GM12864 (cell line): ENCODE measurements around the gene SEZ6L.

ENCODE experiments used
- DNase-seq: peaks from one replicate; pipeline ENCODE4 v3.0.0-alpha.2; 2011; ENCODE audit warnings: low read depth
- H3K4me3 ChIP-seq: 2 replicates; pipeline ENCODE4 v1.5.1; 2011; ENCODE audit warnings: mild to moderate bottlenecking, low read depth, low read length, control low read depth
- TF ChIP-seq, protein P1 (sequence below): IDR thresholded peaks from 2 replicates; pipeline ENCODE4 v1.5.1; 2011; ENCODE audit warnings: low read depth, mild to moderate bottlenecking, moderate library complexity, low read length, control low read depth, inconsistent platforms; ENCODE audit errors: missing control alignments

The SEZ6L gene

DNA sequence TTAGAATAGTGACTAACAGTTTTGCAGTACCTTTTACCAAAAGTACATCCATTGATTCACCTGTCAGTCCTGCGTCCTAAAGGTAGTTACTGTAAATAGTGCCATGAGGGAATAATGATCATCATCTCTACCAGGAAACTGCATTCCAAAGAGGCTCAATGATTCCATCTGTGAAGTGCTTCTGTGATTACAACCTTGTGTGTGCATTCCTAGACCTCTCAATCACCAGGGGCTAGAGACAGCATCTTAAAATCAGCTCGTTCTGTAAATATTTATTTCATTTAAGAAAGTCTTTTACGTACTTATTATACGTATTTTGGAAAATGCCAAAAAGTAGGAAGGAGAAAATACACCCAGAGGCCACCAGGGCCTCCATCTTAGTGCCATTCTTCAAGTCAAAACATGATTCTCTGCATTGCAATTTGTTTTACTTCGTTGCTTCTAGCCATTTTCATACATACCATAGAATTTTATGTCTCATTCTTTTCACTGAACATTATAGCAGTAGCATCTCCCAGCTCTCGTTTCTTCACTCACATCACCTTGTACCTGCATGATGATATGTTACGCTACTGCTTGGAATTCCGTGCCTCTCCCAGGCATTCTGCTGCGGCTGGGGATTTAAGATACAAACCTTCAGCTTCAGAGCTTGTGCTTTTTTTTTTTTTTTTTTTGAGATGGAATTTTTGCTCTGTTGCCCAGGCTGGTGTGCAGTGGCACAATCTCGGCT lies 117.0 kb downstream of the SEZ6L start:
- DNase-seq = no peak
- TF ChIP-seq, protein P1, sequence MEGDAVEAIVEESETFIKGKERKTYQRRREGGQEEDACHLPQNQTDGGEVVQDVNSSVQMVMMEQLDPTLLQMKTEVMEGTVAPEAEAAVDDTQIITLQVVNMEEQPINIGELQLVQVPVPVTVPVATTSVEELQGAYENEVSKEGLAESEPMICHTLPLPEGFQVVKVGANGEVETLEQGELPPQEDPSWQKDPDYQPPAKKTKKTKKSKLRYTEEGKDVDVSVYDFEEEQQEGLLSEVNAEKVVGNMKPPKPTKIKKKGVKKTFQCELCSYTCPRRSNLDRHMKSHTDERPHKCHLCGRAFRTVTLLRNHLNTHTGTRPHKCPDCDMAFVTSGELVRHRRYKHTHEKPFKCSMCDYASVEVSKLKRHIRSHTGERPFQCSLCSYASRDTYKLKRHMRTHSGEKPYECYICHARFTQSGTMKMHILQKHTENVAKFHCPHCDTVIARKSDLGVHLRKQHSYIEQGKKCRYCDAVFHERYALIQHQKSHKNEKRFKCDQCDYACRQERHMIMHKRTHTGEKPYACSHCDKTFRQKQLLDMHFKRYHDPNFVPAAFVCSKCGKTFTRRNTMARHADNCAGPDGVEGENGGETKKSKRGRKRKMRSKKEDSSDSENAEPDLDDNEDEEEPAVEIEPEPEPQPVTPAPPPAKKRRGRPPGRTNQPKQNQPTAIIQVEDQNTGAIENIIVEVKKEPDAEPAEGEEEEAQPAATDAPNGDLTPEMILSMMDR = no peak

DNA sequence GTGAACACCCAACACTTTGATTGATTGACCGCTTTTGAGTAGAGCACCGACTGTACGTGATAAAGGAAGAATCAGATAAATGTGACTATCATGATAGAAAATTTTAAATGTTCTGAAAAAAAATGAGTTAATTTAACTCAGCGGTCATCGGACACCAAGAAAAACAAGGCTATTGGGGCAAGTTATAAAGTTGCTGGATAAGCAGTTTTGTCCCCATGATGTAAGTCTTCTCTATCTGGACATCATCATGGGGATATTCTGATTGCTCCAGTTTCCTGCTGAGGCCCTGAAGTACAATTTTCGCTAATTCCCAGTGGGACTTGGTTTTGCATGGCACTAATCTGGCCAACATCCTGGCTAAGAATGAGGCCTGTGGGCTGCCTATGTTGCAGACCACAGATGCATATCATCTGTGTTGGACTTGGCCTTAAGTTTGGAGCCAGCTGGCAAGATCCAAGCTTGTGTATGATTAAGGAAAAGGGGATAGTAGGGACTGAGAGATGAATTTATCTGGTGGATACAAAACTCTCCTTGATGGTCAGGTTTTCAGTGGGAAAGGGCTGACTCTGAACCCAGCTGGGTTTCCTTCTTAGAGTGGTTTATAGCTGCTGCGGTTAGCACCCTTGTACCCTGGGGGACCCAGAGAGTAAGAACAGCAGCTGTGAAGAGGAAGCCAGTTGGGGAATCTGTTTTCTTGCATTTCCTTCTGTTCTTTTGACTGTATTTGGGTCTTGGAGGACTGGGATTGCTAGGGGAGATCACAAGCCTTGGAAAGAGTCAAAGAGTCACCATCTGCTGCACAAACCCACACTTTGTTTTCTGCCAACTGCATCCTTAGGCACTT lies 118.3 kb downstream of the SEZ6L start:
- H3K4me3 ChIP-seq = no peak overlapping the region
- DNase-seq = no peak
- TF ChIP-seq, protein P1 = no peak

More for the DNA sequence above, 117.0 kb downstream of the SEZ6L start:
- H3K4me3 ChIP-seq = no peak overlapping the region

DNA sequence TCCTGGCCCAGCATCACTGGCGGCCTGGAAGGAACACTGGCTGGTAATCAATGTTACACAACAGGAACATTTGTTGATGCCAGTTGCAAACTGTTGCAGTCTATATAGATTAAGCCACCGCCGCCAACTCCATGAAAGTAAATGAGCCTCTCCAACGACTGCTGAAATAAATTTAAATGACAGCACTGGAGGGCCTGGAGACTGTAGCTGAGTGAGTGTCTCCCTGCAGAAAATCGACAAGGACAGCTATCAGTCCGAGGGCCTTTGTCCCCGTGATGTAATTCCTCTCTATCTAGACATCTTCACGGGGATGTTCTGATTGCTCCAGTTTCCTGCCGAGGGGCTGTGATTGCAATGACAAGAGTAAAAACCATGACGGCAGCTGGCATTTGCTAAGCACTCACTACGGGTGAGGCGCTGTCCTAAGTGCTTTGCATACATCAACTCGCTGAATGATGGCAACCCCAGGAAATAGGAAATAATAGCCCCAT lies 120.4 kb downstream of the SEZ6L start:
- DNase-seq = no peak
- TF ChIP-seq, protein P1 = no peak
- no peak overlapping the region for H3K4me3 ChIP-seq

DNA sequence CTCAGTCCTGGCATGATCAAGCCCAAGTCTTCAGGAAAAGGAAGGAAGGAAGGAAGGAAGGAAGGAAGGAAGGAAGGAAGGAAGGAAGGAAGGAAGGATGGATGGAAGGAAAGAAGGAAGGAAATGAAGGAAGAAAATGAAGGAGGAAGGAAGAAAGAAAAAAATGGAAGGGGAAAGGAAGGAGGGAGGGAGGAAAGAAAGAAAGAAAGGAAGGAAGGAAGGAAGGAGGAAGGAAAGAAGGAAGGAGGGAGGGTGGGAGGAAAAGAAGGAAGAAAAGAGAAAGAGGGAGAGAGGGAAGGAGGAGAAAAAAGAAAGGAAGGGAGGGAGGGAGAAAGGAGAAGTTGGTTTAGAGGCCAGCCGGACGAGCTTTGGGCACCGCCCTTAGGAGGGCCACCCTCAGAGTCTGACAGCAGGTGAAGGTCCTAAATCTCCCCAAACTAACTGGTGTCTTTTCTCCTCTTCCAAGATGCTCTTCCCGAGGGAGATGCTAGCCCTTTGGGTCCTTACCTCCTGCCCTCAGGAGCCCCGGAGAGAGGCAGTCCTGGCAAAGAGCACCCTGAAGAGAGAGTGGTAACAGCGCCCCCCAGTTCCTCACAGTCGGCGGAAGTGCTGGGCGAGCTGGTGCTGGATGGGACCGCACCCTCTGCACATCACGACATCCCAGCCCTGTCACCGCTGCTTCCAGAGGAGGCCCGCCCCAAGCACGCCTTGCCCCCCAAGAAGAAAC lies 122.8 kb downstream of the SEZ6L start:
- no peak for DNase-seq
- TF ChIP-seq, protein P1 = no peak
- H3K4me3 ChIP-seq = no peak overlapping the region

DNA sequence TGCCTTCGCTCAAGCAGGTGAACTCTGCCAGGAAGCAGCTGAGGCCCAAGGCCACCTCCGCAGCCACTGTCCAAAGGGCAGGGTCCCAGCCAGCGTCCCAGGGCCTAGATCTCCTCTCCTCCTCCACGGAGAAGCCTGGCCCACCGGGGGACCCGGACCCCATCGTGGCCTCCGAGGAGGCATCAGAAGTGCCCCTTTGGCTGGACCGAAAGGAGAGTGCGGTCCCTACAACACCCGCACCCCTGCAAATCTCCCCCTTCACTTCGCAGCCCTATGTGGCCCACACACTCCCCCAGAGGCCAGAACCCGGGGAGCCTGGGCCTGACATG lies 123.4 kb downstream of the SEZ6L start:
- TF ChIP-seq, protein P1 = no peak
- no peak for DNase-seq
- H3K4me3 ChIP-seq = no peak overlapping the region

DNA sequence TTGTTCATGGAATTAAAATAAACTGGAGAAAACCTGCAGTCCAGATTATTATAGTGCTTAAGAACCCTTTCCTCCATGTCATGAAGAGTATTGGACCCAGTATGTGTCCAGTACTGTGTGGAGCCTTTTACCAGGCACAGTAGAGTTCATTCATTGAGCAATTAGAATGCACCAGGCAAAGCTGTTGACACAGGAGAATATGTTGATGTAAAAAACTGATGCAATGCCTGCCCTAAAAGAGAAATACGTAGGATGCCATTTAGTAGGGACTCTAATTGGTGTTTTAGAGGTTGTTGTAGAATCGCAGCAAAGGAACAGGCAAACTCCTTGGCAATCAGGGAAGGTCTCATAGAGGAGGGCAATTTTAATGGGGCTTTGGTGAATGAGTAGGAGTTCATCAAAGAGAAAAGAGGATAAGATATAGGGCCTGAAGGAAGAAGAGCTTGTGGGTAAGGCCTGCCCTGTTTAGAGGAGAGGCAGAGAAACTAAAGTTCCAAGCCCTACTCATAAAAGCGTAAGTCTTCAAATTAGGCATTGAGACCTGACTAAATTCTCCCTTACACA lies 126.4 kb downstream of the SEZ6L start:
- TF ChIP-seq, protein P1 = no peak

More for the DNA sequence above, 126.4 kb downstream of the SEZ6L start:
- H3K4me3 ChIP-seq = no peak overlapping the region
- DNase-seq = no peak
